Activated CD8-positive, alpha-beta memory T cell treated with anti-CD3 and anti-CD28 coated beads, Interleukin-2, amount 50 U/mL, for 4 hours (primary cell): ENCODE data around the gene CRNN.

ENCODE experiments used
- DNase-seq: peaks from one replicate; pipeline ENCODE4 v3.0.0-alpha.2; 2020

The CRNN gene

DNA sequence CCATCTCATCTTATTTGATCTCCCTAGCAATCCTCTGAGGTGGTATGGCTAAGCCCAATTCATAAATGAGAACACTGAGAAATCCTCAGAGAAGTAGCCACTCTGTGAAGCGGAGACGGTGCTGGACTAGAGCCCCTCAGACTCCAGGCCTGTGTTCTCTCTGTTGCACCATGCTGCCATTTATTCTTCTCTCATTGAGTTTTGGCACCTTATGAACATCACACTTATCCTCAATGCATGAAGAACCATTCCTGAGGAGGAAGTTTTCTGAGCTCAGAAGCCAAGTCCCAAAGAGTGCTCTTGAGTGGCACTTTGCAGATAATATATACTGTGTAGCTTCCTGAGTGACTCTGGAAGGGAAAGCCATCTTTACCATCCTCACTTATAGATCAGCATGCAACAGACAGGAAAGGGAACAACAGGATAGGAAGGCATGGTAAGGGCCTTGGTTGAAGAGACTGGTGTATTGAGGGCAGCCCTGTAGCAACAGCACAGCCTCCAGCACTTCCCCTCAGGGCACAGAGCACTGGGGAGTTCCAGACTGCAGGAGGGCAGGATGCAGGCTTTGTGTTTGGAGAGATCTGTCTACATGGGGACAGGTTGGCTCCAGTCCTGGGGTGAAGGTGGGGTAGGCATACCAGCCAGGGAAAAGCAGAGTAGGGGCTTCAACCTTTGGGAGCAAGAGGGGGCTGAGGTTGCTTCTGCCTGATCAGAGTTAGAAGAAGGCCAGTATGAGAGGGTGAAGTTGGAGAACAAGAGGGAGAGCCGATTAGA is 1.6 kb upstream of the CRNN start:
- DNase-seq: no peak

DNA sequence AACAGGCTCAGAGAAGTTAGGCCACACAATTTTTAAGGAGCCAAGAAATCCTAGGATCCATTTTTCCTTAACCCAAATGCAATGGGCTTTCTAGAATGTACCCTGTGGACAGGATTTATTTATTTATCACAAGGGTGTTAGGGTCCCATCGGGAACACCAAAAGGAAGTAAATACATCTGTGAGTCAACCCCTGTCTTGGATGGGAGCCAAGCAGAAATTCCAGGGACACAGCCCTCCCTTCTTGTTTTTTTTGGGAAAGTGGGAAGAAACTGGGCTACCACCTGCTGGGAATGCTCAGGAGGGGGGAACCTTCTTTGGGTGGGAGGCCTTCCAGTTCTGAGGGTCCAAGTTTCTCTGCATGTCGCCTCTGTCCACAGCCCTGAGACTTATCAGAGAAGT is 1.3 kb downstream of the CRNN start:
- DNase-seq: no peak

GRCh38 chr1:152411134-152411533 is 2.9 kb downstream of the CRNN start:
- no peak for DNase-seq

DNA sequence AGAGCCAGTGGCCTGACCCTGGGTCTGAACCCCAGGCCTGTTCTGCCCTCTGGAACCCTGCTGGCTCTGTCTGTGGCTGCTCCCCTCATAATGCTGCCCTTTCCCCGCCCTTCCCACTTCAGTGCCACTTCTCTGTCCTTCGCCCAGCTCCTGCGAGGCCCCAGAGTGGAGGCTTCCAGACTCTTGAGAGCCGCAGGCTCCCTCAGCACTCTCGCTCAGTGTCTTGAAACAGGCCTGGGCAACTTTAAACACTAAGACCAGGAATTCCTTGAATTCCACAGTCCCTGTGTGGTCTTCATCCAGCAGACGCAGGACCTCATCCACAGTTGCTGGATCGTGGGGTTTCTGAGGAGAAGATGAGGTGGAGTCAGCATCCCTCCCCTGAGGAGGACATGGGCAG is 3.5 kb downstream of the CRNN start:
- DNase-seq: no peak

DNA sequence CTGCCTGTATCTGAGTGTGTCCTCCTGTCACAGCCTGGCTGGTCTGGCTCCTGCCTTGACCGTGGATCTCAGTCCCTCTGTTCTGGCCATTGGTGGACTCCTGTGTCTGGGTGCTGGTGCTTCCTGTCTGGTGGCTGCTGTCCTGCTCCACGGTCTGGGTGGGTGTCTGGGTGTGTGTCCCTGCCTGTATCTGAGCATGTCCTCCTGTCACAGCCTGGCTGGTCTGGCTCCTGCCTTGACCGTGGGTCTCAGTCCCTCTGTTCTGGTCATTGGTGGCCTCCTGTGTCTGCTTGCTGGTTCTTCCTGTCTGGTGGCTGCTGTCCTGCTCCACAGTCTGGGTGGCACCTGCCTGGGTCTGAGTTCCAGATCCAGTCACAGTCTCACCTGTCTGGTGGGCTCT is 4.0 kb downstream of the CRNN start:
- no peak for DNase-seq

DNA sequence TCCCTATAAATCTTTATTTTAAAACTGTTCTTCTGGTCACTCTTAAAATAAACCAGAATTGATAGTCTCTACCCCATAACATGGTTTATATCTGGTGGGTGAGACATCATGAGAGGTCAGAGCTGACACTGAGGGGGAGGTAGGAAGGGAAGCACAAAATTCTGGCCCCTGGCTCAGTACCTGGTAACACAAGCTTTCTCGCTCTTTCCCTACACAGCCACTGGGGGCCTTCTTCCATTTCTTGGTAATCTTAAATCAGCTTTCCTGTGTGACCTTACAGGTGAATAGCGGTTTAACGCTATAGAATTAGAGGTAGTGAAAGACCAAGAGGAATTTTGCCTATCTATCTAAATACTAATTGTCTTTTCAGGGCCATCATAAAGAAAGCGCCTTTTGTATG is 5.4 kb downstream of the CRNN start:
- DNase-seq: no peak

GRCh38 chr1:152398812-152399698 is 15.0 kb downstream of the CRNN start:
- no peak for DNase-seq

DNA sequence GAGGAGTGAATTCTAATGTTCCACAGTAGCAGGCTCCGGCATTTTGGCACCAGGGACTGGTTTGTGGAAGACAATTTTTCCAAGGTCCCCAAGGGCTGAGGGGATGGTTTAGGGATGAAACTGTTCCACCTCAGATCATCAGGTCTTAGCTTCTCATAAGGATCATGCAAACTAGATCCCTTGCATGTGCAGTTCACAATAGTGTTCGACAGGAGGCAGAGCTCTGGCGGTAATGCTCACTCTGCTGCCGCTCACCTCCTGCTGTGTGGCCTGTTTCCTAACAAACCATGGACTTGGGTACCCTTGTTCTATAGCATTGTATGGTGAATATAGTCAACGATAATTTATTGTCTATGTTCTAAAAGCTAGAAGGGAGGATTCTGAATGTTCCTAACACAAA is 16.6 kb downstream of the CRNN start:
- no peak for DNase-seq

DNA sequence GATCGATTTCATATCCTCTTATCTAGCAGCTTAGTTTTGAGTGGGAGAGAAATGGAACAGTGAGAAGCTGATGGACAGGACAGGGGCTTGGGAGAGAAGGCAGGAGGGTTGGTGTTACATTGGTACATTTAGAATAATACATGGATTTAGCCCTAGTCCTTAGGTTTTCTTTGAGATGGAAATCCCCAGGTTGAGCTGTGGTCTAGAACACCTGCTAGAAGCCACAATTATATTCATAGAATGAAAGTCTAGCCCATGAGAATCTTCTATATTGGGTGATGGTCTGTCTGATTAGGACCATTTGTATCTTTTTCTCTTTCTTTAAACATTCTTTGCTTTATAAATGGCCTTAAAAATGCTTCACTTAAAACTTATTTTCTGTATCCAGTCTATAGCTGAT is 19.9 kb downstream of the CRNN start:
- no peak for DNase-seq

GRCh38 chr1:152392909-152393308 is 21.2 kb downstream of the CRNN start:
- no peak for DNase-seq

DNA sequence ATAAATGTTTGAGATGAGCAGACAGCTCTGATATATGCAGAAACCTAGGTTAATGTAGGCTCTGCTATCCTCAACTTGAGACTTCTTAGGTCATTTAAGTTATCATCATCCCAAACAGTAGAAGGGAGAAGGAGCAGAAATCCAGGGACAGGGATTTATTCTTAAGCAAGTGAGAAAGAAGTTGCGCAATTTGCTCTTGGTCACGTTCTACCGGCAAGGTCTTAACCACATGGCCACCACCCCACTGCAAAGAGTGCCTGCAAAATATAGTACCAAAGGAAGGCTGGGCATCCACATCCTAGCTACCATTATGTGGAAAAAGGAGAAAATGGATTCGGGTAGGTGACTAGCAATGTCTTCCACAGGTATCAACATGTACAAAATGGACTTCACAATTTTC is 25.2 kb downstream of the CRNN start:
- DNase-seq: no peak

GRCh38 chr1:152386940-152387339 is 27.1 kb downstream of the CRNN start:
- no peak for DNase-seq

DNA sequence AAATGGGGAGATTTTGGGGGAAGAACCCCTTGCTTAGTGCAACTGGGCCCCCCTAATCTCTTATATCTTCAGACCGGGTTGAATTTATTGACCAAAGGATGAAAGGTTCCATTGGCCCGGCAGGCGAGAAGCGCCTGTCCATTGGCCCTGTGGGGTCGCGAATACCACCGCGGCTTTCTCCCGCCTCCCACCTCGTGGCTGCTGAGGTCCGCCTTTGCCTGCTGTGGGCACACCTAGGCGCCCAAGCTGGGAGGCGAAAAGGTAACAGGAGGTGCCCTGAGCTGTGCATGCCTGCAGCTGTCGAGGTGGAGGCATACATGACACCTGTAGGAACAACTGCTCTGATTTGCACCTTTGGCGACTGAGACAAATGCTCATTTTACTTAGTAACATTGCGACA is 33.1 kb downstream of the CRNN start:
- DNase-seq: no peak

DNA sequence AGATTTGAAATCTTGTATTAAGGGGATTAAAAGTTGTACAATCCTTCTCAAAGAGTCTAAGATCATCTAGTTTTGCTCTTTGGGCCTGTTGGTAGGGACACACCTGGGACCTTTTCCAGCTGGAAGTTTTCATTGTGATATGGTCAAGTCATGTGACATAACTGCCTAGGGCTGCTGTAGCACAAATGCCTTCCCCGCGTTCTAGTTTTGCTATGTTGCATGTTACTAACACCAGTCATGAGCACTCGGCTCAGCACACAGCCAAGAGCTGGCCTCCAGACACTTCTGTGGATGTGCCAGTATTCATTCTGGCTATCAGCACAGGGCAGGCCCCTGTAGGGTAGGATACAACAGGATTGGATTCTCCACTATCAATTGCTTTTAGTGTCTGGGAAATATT is 39.6 kb downstream of the CRNN start:
- DNase-seq: no peak

DNA sequence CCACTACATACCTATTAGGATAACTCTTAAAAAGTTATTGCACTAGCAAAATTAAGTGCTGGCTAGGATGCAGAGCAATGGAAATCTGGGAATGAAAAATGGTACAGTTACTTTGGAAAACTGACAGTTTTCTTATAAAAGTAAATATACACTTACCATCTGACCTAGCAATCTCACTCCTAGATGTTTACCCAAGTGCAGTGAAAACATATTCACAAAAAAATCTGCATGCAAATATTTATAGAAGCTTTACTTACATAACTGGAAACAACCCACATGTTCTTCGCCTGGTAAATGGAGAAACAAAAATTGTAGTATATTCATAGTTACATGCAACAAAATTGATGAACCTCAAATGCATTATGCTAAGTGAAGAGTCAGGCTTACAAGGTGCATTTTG is 41.4 kb downstream of the CRNN start:
- DNase-seq: no peak

GRCh38 chr1:152367436-152367835 is 46.6 kb downstream of the CRNN start:
- no peak for DNase-seq

DNA sequence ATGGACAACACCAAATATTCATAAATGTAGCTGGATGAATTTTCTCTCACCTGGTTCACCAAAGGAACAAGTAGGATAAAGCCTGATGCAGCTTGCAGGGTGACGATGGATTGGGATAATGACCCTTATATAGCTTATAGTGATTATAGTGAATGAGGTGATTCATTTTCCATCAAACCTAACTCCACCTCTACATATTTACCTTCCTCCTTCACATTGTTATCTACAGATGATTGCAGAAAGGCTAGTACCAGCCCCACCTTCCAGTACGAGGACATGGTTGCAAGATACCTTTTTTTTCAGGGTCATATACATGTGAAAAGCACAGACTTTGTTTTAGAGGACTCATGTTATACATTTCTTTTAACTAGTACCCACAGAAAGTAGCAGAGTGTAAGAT is 54.2 kb downstream of the CRNN start, which contains the start of gene FLG2:
Gene FLG2 (minus strand): TSS at position 101 of the 400 bp plus-strand sequence. CDS start 1,122 bp downstream, outside the sequence.
- DNase-seq: no peak
